ENCODE data around the gene SBF2. TPM values are rescaled to one million over a fixed set of nuclear protein-coding genes. Genes with fewer than 3 reads are reported as not detected.

The SBF2 gene
- total and polyA plus RNA-seq, 9 of the 15 experiments (the other 6 are each of a cell fraction or from before 2014, with no cell fraction given) = 0.80 to 9.5 (median 5.0) TPM

DNA sequence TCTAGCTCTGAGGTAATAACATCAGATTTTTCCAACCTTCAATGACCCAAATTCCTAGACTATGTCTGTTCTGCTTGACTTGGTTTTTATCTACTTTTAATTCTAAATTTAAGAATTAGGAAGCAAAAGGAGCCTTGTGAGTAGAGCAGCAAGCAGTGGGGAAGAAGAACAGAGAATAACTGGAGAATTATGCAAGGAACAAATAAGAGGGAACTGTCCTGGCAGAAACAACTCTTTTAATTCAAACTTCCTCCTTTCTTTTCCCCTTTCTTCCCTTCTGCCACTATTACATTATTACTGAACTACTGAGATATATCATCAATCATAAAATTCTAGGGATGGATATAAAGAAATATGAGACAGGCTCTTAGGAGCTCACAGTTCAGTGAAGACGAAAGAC lies 276.1 kb downstream of the SBF2 start (continued):
- TF ChIP-seq, protein P1, sequence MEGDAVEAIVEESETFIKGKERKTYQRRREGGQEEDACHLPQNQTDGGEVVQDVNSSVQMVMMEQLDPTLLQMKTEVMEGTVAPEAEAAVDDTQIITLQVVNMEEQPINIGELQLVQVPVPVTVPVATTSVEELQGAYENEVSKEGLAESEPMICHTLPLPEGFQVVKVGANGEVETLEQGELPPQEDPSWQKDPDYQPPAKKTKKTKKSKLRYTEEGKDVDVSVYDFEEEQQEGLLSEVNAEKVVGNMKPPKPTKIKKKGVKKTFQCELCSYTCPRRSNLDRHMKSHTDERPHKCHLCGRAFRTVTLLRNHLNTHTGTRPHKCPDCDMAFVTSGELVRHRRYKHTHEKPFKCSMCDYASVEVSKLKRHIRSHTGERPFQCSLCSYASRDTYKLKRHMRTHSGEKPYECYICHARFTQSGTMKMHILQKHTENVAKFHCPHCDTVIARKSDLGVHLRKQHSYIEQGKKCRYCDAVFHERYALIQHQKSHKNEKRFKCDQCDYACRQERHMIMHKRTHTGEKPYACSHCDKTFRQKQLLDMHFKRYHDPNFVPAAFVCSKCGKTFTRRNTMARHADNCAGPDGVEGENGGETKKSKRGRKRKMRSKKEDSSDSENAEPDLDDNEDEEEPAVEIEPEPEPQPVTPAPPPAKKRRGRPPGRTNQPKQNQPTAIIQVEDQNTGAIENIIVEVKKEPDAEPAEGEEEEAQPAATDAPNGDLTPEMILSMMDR (IDR thresholded peaks at IDR 0.05 in 2 of 3, conservative IDR thresholded peaks at IDR 0.05 in 1 of 3; ENCODE audit: insufficient read depth in 2 of 3, low read depth in 1 of 3, low read length in 3 of 3) = no peak
- no peak for TF ChIP-seq CCNT2 (IDR thresholded peaks at IDR 0.05; ENCODE audit: borderline replicate concordance, extremely low read depth, insufficient read length, low read depth, low read length)
- no peak for TF ChIP-seq ZNF121 (CRISPR knock-in tag; conservative IDR thresholded peaks at IDR 0.05)
- TF ChIP-seq IRF2 (CRISPR knock-in tag; IDR thresholded peaks at IDR 0.05) = no peak
- no peak for TF ChIP-seq RBM25 (IDR thresholded peaks at IDR 0.05; ENCODE audit: low read depth, low read length, severe bottlenecking)
- TF ChIP-seq ZNF174 (CRISPR knock-in tag; IDR thresholded peaks at IDR 0.05) = no peak
- no peak for TF ChIP-seq MEIS2 (IDR thresholded peaks at IDR 0.05; ENCODE audit: partially characterized antibody)
- TF ChIP-seq PPARD (CRISPR knock-in tag; IDR thresholded peaks at IDR 0.05) = no peak

- BruUV-seq (replicated peaks) = no TSS peak
- 0% methylated on average over 1 of the region's 1 CpG for WGBS (ENCODE audit: insufficient coverage, low coverage, missing lambda C conversion rate)
- TF ChIP-seq MYC (IDR thresholded peaks at IDR 0.05; ENCODE audit: low read depth, low read length) = no peak
- no peak for TF ChIP-seq MYC (CRISPR knock-in tag; IDR thresholded peaks at IDR 0.05; ENCODE audit: borderline replicate concordance, low read depth)
- no peak for TF ChIP-seq RBM15 (IDR thresholded peaks at IDR 0.05; ENCODE audit: insufficient read depth, low read length)
- TF ChIP-seq, protein P2, sequence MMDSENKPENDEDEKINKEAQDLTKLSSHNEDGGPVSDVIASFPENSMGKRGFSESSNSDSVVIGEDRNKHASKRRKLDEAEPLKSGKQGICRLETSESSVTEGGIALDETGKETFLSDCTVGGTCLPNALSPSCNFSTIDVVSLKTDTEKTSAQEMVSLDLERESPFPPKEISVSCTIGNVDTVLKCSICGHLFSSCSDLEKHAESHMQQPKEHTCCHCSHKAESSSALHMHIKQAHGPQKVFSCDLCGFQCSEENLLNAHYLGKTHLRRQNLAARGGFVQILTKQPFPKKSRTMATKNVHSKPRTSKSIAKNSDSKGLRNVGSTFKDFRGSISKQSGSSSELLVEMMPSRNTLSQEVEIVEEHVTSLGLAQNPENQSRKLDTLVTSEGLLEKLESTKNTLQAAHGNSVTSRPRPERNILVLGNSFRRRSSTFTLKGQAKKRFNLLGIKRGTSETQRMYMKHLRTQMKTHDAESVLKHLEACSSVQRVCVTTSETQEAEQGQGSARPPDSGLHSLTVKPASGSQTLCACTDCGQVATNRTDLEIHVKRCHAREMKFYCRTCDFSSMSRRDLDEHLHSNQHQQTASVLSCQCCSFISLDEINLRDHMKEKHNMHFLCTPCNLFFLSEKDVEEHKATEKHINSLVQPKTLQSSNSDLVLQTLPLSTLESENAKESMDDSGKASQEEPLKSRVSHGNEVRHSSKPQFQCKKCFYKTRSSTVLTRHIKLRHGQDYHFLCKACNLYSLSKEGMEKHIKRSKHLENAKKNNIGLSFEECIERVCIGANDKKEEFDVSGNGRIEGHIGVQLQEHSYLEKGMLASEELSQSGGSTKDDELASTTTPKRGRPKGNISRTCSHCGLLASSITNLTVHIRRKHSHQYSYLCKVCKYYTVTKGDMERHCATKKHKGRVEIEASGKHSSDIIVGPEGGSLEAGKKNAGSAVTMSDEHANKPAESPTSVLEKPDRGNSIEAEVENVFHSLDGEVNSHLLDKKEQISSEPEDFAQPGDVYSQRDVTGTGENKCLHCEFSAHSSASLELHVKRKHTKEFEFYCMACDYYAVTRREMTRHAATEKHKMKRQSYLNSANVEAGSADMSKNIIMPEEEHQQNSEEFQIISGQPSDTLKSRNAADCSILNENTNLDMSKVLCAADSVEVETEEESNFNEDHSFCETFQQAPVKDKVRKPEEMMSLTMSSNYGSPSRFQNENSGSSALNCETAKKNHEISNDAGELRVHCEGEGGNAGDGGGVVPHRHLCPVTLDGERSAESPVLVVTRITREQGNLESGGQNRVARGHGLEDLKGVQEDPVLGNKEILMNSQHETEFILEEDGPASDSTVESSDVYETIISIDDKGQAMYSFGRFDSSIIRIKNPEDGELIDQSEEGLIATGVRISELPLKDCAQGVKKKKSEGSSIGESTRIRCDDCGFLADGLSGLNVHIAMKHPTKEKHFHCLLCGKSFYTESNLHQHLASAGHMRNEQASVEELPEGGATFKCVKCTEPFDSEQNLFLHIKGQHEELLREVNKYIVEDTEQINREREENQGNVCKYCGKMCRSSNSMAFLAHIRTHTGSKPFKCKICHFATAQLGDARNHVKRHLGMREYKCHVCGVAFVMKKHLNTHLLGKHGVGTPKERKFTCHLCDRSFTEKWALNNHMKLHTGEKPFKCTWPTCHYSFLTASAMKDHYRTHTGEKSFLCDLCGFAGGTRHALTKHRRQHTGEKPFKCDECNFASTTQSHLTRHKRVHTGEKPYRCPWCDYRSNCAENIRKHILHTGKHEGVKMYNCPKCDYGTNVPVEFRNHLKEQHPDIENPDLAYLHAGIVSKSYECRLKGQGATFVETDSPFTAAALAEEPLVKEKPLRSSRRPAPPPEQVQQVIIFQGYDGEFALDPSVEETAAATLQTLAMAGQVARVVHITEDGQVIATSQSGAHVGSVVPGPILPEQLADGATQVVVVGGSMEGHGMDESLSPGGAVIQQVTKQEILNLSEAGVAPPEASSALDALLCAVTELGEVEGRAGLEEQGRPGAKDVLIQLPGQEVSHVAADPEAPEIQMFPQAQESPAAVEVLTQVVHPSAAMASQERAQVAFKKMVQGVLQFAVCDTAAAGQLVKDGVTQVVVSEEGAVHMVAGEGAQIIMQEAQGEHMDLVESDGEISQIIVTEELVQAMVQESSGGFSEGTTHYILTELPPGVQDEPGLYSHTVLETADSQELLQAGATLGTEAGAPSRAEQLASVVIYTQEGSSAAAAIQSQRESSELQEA (IDR thresholded peaks at IDR 0.05; ENCODE audit: low read depth) = no peak
These were observed 277.0 kb downstream of the SBF2 start for GRCh38 chr11:10017050-10017449.

More at GRCh38 chr11:10017050-10017449, 277.0 kb downstream of the SBF2 start:
- in situ Hi-C loops (cut with MboI) (no loop called here), intact Hi-C loops (cut with micrococcal nuclease) (no loop called here)
- ATAC-seq (no peak), DNase-seq (ENCODE audit: extremely low read depth in 1 of 4, low spot score in 3 of 4) (no peak), FAIRE-seq (no peak)
- H3K27me3 ChIP-seq (ENCODE audit: control insufficient read depth in 2 of 2, insufficient read depth in 2 of 2, low read length in 2 of 2) = no peaks in the 10 kb centered on the region
- H3K27ac ChIP-seq (ENCODE audit: extremely low read depth, low read depth, low read length) = no peak overlapping the region
- H3K9me1 ChIP-seq (ENCODE audit: control insufficient read depth, insufficient read depth, low read length) = no peaks in the 10 kb centered on the region
- POLR2A ChIA-PET = no interaction called here
- no peaks in the 10 kb centered on the region for H3K36me3 ChIP-seq (ENCODE audit: control insufficient read depth, insufficient read depth, low read length)
- H2AFZ ChIP-seq (ENCODE audit: low read depth, low read length) = no peak overlapping the region
- H3K9me3 ChIP-seq (replicated peaks; ENCODE audit: control insufficient read depth, insufficient read depth, low read depth, low read length) = no peaks in the 10 kb centered on the region
- H3K4me3 ChIP-seq = no peak overlapping the region
- H4K20me1 ChIP-seq (replicated peaks; ENCODE audit: control insufficient read depth, insufficient read depth, low read length) = no peaks in the 10 kb centered on the region
- CTCF ChIA-PET (ENCODE audit: low intra/inter-chr PET ratio) = no interaction called here
- no peak overlapping the region for H3K4me2 ChIP-seq (ENCODE audit: insufficient read depth, low read length)
- H3K79me2 ChIP-seq (ENCODE audit: control insufficient read depth, insufficient read depth, low read length) = no peaks in the 10 kb centered on the region
- no peak overlapping the region for H3K9ac ChIP-seq (ENCODE audit: insufficient read depth in 1 of 2, low read depth in 2 of 2, low read length in 2 of 2)
- peaks cover 0 to 3% of the 10 kb centered on the region in 2 experiments; a peak in 1 of 5 replicates for H3K4me1 ChIP-seq (replicated peaks in 1 of 2; ENCODE audit: control insufficient read depth in 2 of 2, insufficient read depth in 2 of 2, low read length in 2 of 2)
